Measurements from ENCODE around the gene KIAA0586.
"Not testable (repeated sequence)": the region's sequence is repeated elsewhere in the genome, so short reads cannot be mapped to it uniquely, and the experiment has no call there.

KIAA0586 gene

DNA sequence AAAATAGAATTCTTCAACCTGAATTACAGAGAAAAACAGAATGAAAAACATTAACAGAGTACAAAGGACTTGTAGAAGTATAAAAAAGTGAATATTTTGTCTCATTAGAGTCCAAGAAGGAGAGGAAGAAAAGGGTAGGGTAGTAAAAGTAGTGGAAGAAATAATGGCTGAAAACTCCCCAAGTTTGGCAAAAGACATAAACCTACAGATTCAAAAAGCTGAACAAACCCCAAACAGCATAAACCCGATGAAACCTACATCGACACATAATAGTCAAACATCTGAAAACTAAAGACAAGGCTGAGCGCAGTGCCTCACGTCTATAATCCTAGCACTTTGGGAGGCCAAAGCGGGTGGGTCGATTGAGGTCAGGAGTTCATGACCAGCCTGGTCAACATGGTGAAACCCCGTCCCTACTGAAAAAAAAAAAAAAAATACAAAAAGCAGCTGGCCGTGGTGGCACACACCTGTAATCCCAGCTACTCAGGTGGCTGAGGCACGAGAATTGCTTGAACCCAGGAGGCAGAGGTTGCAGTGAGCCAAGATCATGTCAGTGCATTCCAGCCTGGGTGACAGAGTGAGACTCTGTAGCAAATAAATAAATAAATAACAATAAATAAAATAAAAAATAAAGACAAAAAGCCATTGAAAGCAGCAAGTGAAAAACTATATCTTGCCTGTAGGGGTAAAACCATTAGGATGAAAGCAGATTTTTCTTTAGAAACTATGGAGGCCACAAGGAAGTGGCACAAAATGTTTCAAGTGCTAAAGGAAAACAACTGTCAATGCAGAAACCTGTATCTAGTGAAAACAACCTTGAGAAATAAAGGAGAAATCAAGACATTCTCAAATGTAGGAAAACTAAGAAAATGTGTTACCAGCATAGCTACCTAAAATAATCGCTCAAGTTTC lies 11.6 kb upstream of the KIAA0586 start:
- no peak for DNase-seq (ENCODE audit: low read depth)
- no peak overlapping the region for H3K4me3 ChIP-seq (ENCODE audit: low read depth, low read length)
- TF ChIP-seq, protein P1, sequence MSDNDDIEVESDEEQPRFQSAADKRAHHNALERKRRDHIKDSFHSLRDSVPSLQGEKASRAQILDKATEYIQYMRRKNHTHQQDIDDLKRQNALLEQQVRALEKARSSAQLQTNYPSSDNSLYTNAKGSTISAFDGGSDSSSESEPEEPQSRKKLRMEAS (IDR thresholded peaks at IDR 0.05; ENCODE audit: low read depth, low read length): no peak
- TF ChIP-seq POLR2A (IDR thresholded peaks at IDR 0.05; ENCODE audit: extremely low read depth, insufficient read length) (no peak), CTCF (IDR thresholded peaks at IDR 0.05; ENCODE audit: low read depth, low read length) (no peak), MYC (IDR thresholded peaks at IDR 0.05; ENCODE audit: low read depth, low read length) (no peak)

DNA sequence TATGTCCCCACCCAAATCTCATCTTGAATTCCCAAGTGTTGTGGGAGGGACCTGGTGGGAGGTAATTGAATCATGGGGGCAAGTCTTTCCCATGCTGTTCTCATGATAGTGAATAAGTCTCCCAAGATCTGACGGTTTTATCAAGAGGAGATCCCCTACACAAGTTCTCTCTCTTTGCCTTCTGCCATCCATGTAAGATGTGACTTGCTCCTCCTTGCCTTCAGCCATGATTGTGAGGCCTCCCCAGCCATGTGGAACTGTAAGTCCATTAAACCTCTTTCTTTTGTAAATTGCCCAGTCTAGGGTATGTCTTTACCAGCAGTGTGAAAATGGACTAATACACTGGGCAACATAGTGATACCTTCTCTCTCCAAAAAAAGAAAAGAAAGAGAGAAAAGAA lies 10.6 kb upstream of the KIAA0586 start:
- DNase-seq (ENCODE audit: low read depth); H3K4me3 ChIP-seq (ENCODE audit: low read depth, low read length): not testable (repeated sequence)

GRCh38 chr14:58426670-58427280 lies 744 bp upstream of the KIAA0586 start:
- DNase-seq (ENCODE audit: low read depth): peak; percentile 78
- TF ChIP-seq CTCF (IDR thresholded peaks at IDR 0.05; ENCODE audit: low read depth, low read length): no peak
- TF ChIP-seq, protein P1 (IDR thresholded peaks at IDR 0.05; ENCODE audit: low read depth, low read length): peak; percentile 95
- peak; percentile 93 for TF ChIP-seq MYC (IDR thresholded peaks at IDR 0.05; ENCODE audit: low read depth, low read length)
- TF ChIP-seq POLR2A (IDR thresholded peaks at IDR 0.05; ENCODE audit: extremely low read depth, insufficient read length): peak; percentile 23
- peak overlapping the region; percentile 99 for H3K4me3 ChIP-seq (ENCODE audit: low read depth, low read length)

DNA sequence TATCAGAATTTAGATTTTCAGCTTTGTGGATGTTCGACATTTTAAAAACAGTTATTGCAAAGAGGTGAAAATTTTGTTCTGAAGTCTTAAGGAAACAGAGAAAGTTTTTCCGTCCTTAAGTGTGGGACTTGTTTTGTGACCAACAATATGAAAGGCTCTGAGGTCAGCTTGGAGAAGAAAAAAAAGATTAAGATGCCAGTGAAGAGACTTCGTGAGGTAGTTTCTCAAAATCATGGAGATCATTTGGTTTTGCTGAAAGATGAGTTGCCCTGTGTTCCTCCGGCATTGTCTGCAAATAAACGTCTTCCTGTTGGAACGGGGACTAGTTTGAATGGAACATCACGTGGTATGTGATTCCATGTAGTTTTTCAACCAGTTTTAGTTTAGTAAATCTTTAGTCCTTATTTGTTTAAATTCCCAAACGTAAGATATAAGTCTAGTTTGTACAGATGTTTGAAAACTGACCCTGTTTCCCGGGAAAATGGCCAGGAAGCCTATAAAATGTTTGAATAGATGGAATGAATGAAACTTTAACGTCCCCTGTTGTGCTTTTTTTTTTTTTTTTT lies 682 bp downstream of the KIAA0586 start:
- TF ChIP-seq MYC (IDR thresholded peaks at IDR 0.05; ENCODE audit: low read depth, low read length): no peak
- TF ChIP-seq, protein P1 (IDR thresholded peaks at IDR 0.05; ENCODE audit: low read depth, low read length): peak; percentile 81
- peak; percentile 74 for DNase-seq (ENCODE audit: low read depth)
- peak overlapping the region; percentile 99 for H3K4me3 ChIP-seq (ENCODE audit: low read depth, low read length)

DNA sequence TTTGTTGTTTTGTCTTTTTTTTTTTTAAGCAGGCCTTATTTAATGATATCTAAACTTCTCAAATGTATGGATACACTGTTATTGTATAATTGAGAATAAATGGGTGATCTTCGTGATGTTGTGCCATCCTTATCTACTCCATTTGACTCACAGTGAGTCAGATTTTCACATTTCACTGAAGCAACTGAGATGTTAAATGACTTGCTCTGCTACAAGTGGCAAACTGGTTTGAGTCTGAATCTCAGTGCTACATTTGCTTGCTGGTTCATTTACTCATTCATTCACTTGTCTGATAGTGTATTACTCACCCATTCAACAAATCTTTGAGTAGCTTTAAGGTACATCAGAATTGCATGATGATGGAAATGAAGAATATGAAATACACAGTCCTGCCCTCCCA lies 2.6 kb downstream of the KIAA0586 start:
- TF ChIP-seq POLR2A (IDR thresholded peaks at IDR 0.05; ENCODE audit: extremely low read depth, insufficient read length): no peak
- no peak for TF ChIP-seq MYC (IDR thresholded peaks at IDR 0.05; ENCODE audit: low read depth, low read length)
- TF ChIP-seq, protein P1 (IDR thresholded peaks at IDR 0.05; ENCODE audit: low read depth, low read length): no peak
- no peak for TF ChIP-seq CTCF (IDR thresholded peaks at IDR 0.05; ENCODE audit: low read depth, low read length)
- peak overlapping the region; percentile 99 for H3K4me3 ChIP-seq (ENCODE audit: low read depth, low read length)
- DNase-seq (ENCODE audit: low read depth): peak; percentile 8

- no peak for TF ChIP-seq POLR2A (IDR thresholded peaks at IDR 0.05; ENCODE audit: extremely low read depth, insufficient read length)
- TF ChIP-seq MYC (IDR thresholded peaks at IDR 0.05; ENCODE audit: low read depth, low read length): no peak
- TF ChIP-seq CTCF (IDR thresholded peaks at IDR 0.05; ENCODE audit: low read depth, low read length): no peak
- TF ChIP-seq, protein P1 (IDR thresholded peaks at IDR 0.05; ENCODE audit: low read depth, low read length): no peak
- DNase-seq (ENCODE audit: low read depth): no peak
- H3K4me3 ChIP-seq (ENCODE audit: low read depth, low read length): no peak overlapping the region
Observed at GRCh38 chr14:58439476-58439875, 12.0 kb downstream of the KIAA0586 start.

Data from NB4 (cell line).